ENCODE results near the gene PLOD2. TPM values are rescaled to one million over a fixed set of nuclear protein-coding genes. Genes with fewer than 3 reads are reported as not detected.

The PLOD2 gene
- polyA plus RNA-seq, 1 donor (not counting 4 experiments of a cell fraction or from before 2014, with no cell fraction given): 30.0 TPM

- Histone ChIP-seq H3K9me1 (ENCODE audit: control insufficient read depth, extremely low read depth, insufficient read depth, low read length) (no peaks in the 10 kb centered on the region), H3K27ac (ENCODE audit: control insufficient read depth, insufficient read depth, low read length) (no peak overlapping the region), H3K4me3 (ENCODE audit: control insufficient read depth in 2 of 3, extremely low read depth in 1 of 3, insufficient read depth in 2 of 3, low read depth in 1 of 3, low read length in 3 of 3) (no peak overlapping the region), H3K9me3 (ENCODE audit: control insufficient read depth, low read depth, low read length) (no peaks in the 10 kb centered on the region), H2AFZ (ENCODE audit: control insufficient read depth, low read length) (no peak overlapping the region), H3K9ac (ENCODE audit: control insufficient read depth, extremely low read depth, insufficient read depth, low read length) (no peak overlapping the region), H4K20me1 (ENCODE audit: control insufficient read depth, extremely low read depth, insufficient read depth, low read length) (no peaks in the 10 kb centered on the region), H3K79me2 (ENCODE audit: control insufficient read depth, insufficient read depth, low read length) (no peaks in the 10 kb centered on the region), H3K27me3 (ENCODE audit: control insufficient read depth, extremely low read depth, insufficient read depth, low read length) (no peaks in the 10 kb centered on the region), H3K36me3 (ENCODE audit: control insufficient read depth in 2 of 2, extremely low read depth in 1 of 2, insufficient read depth in 2 of 2, low read length in 2 of 2) (no peaks in the 10 kb centered on the region), H3K4me1 (ENCODE audit: control insufficient read depth, extremely low read depth, insufficient read depth, low read length) (peaks cover 4% of the 10 kb centered on the region), H3K4me2 (ENCODE audit: control insufficient read depth, extremely low read depth, insufficient read depth, low read depth, low read length) (no peak overlapping the region)
- TF ChIP-seq EZH2 (IDR thresholded peaks at IDR 0.05; ENCODE audit: low read length) (no peak), CTCF (optimal IDR thresholded peaks at IDR 0.05 in 1 of 3, IDR thresholded peaks at IDR 0.05 in 1 of 3, conservative IDR thresholded peaks at IDR 0.05 in 1 of 3; ENCODE audit: extremely low read depth in 1 of 3, insufficient read depth in 2 of 3, low read length in 3 of 3) (no peak)
- no peak for DNase-seq (ENCODE audit: low read depth, low spot score)
- no peak for FAIRE-seq
- dilution Hi-C loops (cut with MboI; ENCODE audit: extremely low pct_ligation_motif_present, low sequenced_read_pairs): no loop called here
These were observed 72.1 kb downstream of the PLOD2 start for GRCh38 chr3:146088840-146089239.

DNA sequence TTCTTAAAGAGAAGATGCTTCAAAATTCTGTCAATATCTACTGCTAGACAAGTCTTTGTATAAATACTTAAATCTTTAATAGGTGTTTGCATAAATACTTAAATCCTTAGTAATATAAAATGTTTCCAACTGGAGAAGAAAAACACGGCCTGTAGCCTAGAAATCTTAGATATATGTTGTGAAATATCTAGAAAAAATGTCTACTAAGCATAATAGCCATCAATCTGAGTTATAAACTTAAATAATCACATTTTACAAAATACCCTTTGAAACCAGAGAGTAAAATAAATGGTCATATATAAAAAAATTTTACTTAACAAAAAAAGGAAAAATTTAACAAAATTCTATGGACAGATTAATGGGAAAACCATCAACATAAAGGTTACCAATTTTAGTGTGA, 73.9 kb downstream of the PLOD2 start:
- TF ChIP-seq CTCF (optimal IDR thresholded peaks at IDR 0.05 in 1 of 3, IDR thresholded peaks at IDR 0.05 in 1 of 3, conservative IDR thresholded peaks at IDR 0.05 in 1 of 3; ENCODE audit: extremely low read depth in 1 of 3, insufficient read depth in 2 of 3, low read length in 3 of 3) (no peak), EZH2 (IDR thresholded peaks at IDR 0.05; ENCODE audit: low read length) (no peak)
- no peaks in the 10 kb centered on the region for H3K79me2 ChIP-seq (ENCODE audit: control insufficient read depth, insufficient read depth, low read length)
- H2AFZ ChIP-seq (ENCODE audit: control insufficient read depth, low read length): no peak overlapping the region
- H3K9ac ChIP-seq (ENCODE audit: control insufficient read depth, extremely low read depth, insufficient read depth, low read length): no peak overlapping the region
- no peak overlapping the region for H3K4me3 ChIP-seq (ENCODE audit: control insufficient read depth in 2 of 3, extremely low read depth in 1 of 3, insufficient read depth in 2 of 3, low read depth in 1 of 3, low read length in 3 of 3)
- H3K9me1 ChIP-seq (ENCODE audit: control insufficient read depth, extremely low read depth, insufficient read depth, low read length): no peaks in the 10 kb centered on the region
- dilution Hi-C loops (cut with MboI; ENCODE audit: extremely low pct_ligation_motif_present, low sequenced_read_pairs): no loop called here
- no peak overlapping the region for H3K4me2 ChIP-seq (ENCODE audit: control insufficient read depth, extremely low read depth, insufficient read depth, low read depth, low read length)
- no peaks in the 10 kb centered on the region for H3K36me3 ChIP-seq (ENCODE audit: control insufficient read depth in 2 of 2, extremely low read depth in 1 of 2, insufficient read depth in 2 of 2, low read length in 2 of 2)
- no peaks in the 10 kb centered on the region for H4K20me1 ChIP-seq (ENCODE audit: control insufficient read depth, extremely low read depth, insufficient read depth, low read length)
- no peak overlapping the region for H3K27ac ChIP-seq (ENCODE audit: control insufficient read depth, insufficient read depth, low read length)
- H3K27me3 ChIP-seq (ENCODE audit: control insufficient read depth, extremely low read depth, insufficient read depth, low read length): no peaks in the 10 kb centered on the region
- peaks cover 4% of the 10 kb centered on the region for H3K4me1 ChIP-seq (ENCODE audit: control insufficient read depth, extremely low read depth, insufficient read depth, low read length)
- H3K9me3 ChIP-seq (ENCODE audit: control insufficient read depth, low read depth, low read length): no peaks in the 10 kb centered on the region
- FAIRE-seq (no peak), DNase-seq (ENCODE audit: low read depth, low spot score) (no peak)
